ENCODE measurements around the gene MAP1LC3B2.

Gene MAP1LC3B2

GRCh38 chr12:116616536-116617248 lies 57.5 kb downstream of the MAP1LC3B2 start:
- no peaks in the 10 kb centered on the region for H3K36me3 ChIP-seq (ENCODE audit: control insufficient read depth, insufficient read depth, low read length)
- no peaks in the 10 kb centered on the region for H3K27me3 ChIP-seq (ENCODE audit: control insufficient read depth, insufficient read depth, low read length)
- H3K9me3 ChIP-seq (ENCODE audit: control insufficient read depth, low read length): no peaks in the 10 kb centered on the region
- no peak overlapping the region for H3K9ac ChIP-seq (ENCODE audit: low read length)
- H3K4me1 ChIP-seq (ENCODE audit: control insufficient read depth, insufficient read depth, low read length): no peaks in the 10 kb centered on the region
- no peak overlapping the region for H3K4me3 ChIP-seq (ENCODE audit: low read length)

- H3K27me3 ChIP-seq (ENCODE audit: control insufficient read depth, insufficient read depth, low read length): no peaks in the 10 kb centered on the region
- no peak overlapping the region for H3K4me3 ChIP-seq (ENCODE audit: low read length)
- H3K9ac ChIP-seq (ENCODE audit: low read length): no peak overlapping the region
- no peaks in the 10 kb centered on the region for H3K36me3 ChIP-seq (ENCODE audit: control insufficient read depth, insufficient read depth, low read length)
- no peaks in the 10 kb centered on the region for H3K4me1 ChIP-seq (ENCODE audit: control insufficient read depth, insufficient read depth, low read length)
- no peaks in the 10 kb centered on the region for H3K9me3 ChIP-seq (ENCODE audit: control insufficient read depth, low read length)
Observed at GRCh38 chr12:116619246-116619645, 60.1 kb downstream of the MAP1LC3B2 start.

GRCh38 chr12:116620124-116620491 lies 60.9 kb downstream of the MAP1LC3B2 start:
- H3K27me3 ChIP-seq (ENCODE audit: control insufficient read depth, insufficient read depth, low read length): no peaks in the 10 kb centered on the region
- no peaks in the 10 kb centered on the region for H3K36me3 ChIP-seq (ENCODE audit: control insufficient read depth, insufficient read depth, low read length)
- H3K9me3 ChIP-seq (ENCODE audit: control insufficient read depth, low read length): no peaks in the 10 kb centered on the region
- no peak overlapping the region for H3K9ac ChIP-seq (ENCODE audit: low read length)
- H3K4me1 ChIP-seq (ENCODE audit: control insufficient read depth, insufficient read depth, low read length): no peaks in the 10 kb centered on the region
- no peak overlapping the region for H3K4me3 ChIP-seq (ENCODE audit: low read length)

- H3K27me3 ChIP-seq (ENCODE audit: control insufficient read depth, insufficient read depth, low read length): no peaks in the 10 kb centered on the region
- no peak overlapping the region for H3K4me3 ChIP-seq (ENCODE audit: low read length)
- no peak overlapping the region for H3K9ac ChIP-seq (ENCODE audit: low read length)
- no peaks in the 10 kb centered on the region for H3K4me1 ChIP-seq (ENCODE audit: control insufficient read depth, insufficient read depth, low read length)
- H3K9me3 ChIP-seq (ENCODE audit: control insufficient read depth, low read length): no peaks in the 10 kb centered on the region
- H3K36me3 ChIP-seq (ENCODE audit: control insufficient read depth, insufficient read depth, low read length): no peaks in the 10 kb centered on the region
Observed at GRCh38 chr12:116620492-116621191, 61.5 kb downstream of the MAP1LC3B2 start.

GRCh38 chr12:116621194-116621593 lies 62.0 kb downstream of the MAP1LC3B2 start:
- Histone ChIP-seq H3K36me3 (ENCODE audit: control insufficient read depth, insufficient read depth, low read length) (no peaks in the 10 kb centered on the region), H3K27me3 (ENCODE audit: control insufficient read depth, insufficient read depth, low read length) (no peaks in the 10 kb centered on the region), H3K4me3 (ENCODE audit: low read length) (no peak overlapping the region), H3K9ac (ENCODE audit: low read length) (no peak overlapping the region), H3K9me3 (ENCODE audit: control insufficient read depth, low read length) (no peaks in the 10 kb centered on the region), H3K4me1 (ENCODE audit: control insufficient read depth, insufficient read depth, low read length) (no peaks in the 10 kb centered on the region)

GRCh38 chr12:116624516-116624915 lies 65.3 kb downstream of the MAP1LC3B2 start:
- no peaks in the 10 kb centered on the region for H3K9me3 ChIP-seq (ENCODE audit: control insufficient read depth, low read length)
- H3K9ac ChIP-seq (ENCODE audit: low read length): no peak overlapping the region
- no peak overlapping the region for H3K4me3 ChIP-seq (ENCODE audit: low read length)
- no peaks in the 10 kb centered on the region for H3K4me1 ChIP-seq (ENCODE audit: control insufficient read depth, insufficient read depth, low read length)
- H3K27me3 ChIP-seq (ENCODE audit: control insufficient read depth, insufficient read depth, low read length): no peaks in the 10 kb centered on the region
- H3K36me3 ChIP-seq (ENCODE audit: control insufficient read depth, insufficient read depth, low read length): no peaks in the 10 kb centered on the region

- H3K9me3 ChIP-seq (ENCODE audit: control insufficient read depth, low read length): no peaks in the 10 kb centered on the region
- no peaks in the 10 kb centered on the region for H3K36me3 ChIP-seq (ENCODE audit: control insufficient read depth, insufficient read depth, low read length)
- H3K9ac ChIP-seq (ENCODE audit: low read length): no peak overlapping the region
- no peak overlapping the region for H3K4me3 ChIP-seq (ENCODE audit: low read length)
- no peaks in the 10 kb centered on the region for H3K4me1 ChIP-seq (ENCODE audit: control insufficient read depth, insufficient read depth, low read length)
- no peaks in the 10 kb centered on the region for H3K27me3 ChIP-seq (ENCODE audit: control insufficient read depth, insufficient read depth, low read length)
Observed at GRCh38 chr12:116626153-116626552, 67.0 kb downstream of the MAP1LC3B2 start.
